IMR-90 (cell line): ENCODE measurements around the gene PTGES2. TPM values are rescaled to one million over a fixed set of nuclear protein-coding genes. Genes with fewer than 3 reads are reported as not detected.

Experiments used
- ATAC-seq: fragments of 200-7000 bp; cut with Tn5 transposase; 2 replicates; pipeline ENCODE4 v1.9.1; 2020; ENCODE audit warnings: low read depth, mild to moderate bottlenecking, moderate library complexity
- BruUV-seq: library from RNA; stranded (reverse); fragments of 400-500 nt; replicated peaks from 2 replicates; lab custom pipeline; 2021; lab: Mats Ljungman, UMichigan
- CTCF ChIA-PET: fragments of 300-600 bp; formaldehyde crosslinking; extraction: SDS; loops from one replicate; lab custom pipeline; 2021; ENCODE audit warnings: antibody characterized with exemption; lab: Yijun Ruan, JAX
- POLR2A ChIA-PET: fragments of 300-600 bp; sonication (Branson Sonifier 250); formaldehyde crosslinking; loops from one replicate; lab custom pipeline; 2022; ENCODE audit warnings: antibody characterized with exemption; ENCODE audit not compliant: unreplicated experiment; lab: Charles Lee
- DNase-seq: peaks from one replicate; pipeline ENCODE4 v3.0.0; 2013
- H2AFZ ChIP-seq: replicated peaks from 2 replicates; pipeline ENCODE3; 2013; ENCODE audit warnings: low read length, mild to moderate bottlenecking; ENCODE audit not compliant: poor library complexity
- H2AK5ac ChIP-seq: 2 replicates; pipeline ENCODE4 v1.6.1; 2013; ENCODE audit warnings: low read depth, low read length, inconsistent platforms
- H2AK9ac ChIP-seq: replicated peaks from 2 replicates; pipeline ENCODE3; 2013; ENCODE audit warnings: mild to moderate bottlenecking, low read depth, low read length, moderate library complexity; ENCODE audit not compliant: poor library complexity
- H2BK120ac ChIP-seq: 2 replicates; pipeline ENCODE4 v1.6.1; 2013; ENCODE audit warnings: low read depth, low read length, inconsistent platforms
- H2BK15ac ChIP-seq: 3 replicates; pipeline ENCODE4 v1.6.1; 2013; ENCODE audit warnings: low read depth, low read length, inconsistent platforms
- H2BK20ac ChIP-seq: 2 replicates; pipeline ENCODE4 v1.6.1; 2013; ENCODE audit warnings: low read depth, mild to moderate bottlenecking, inconsistent platforms, low read length, moderate library complexity
- H2BK5ac ChIP-seq: 2 replicates; pipeline ENCODE4 v1.6.1; 2013; ENCODE audit warnings: mild to moderate bottlenecking, low read depth, low read length, inconsistent platforms; ENCODE audit not compliant: poor library complexity, severe bottlenecking
- H3K14ac ChIP-seq: replicated peaks from 2 replicates; pipeline ENCODE4 v1.6.1; 2013; ENCODE audit warnings: low read depth, low read length, inconsistent platforms
- H3K18ac ChIP-seq: 2 replicates; pipeline ENCODE4 v1.6.1; 2013; ENCODE audit warnings: low read depth, low read length, control low read depth
- H3K23ac ChIP-seq: 2 replicates; pipeline ENCODE4 v1.6.1; 2013; ENCODE audit warnings: low read depth, low read length, inconsistent platforms
- H3K27ac ChIP-seq: 2 replicates; pipeline ENCODE4 v1.5.1; 2013; ENCODE audit warnings: mild to moderate bottlenecking, control low read depth, low read length; ENCODE audit not compliant: insufficient read depth
- H3K27me3 ChIP-seq: 2 replicates; pipeline ENCODE4 v1.6.1; 2013; ENCODE audit warnings: low read length; ENCODE audit not compliant: control insufficient read depth, insufficient read depth
- H3K36me3 ChIP-seq: 2 replicates; pipeline ENCODE4 v1.6.1; 2013; ENCODE audit warnings: low read length, mixed read lengths; ENCODE audit not compliant: control insufficient read depth, insufficient read depth
- H3K4ac ChIP-seq: 2 replicates; pipeline ENCODE4 v1.6.1; 2013; ENCODE audit warnings: low read depth, low read length, inconsistent platforms
- H3K4me1 ChIP-seq: 2 replicates; pipeline ENCODE4 v1.6.1; 2013; ENCODE audit warnings: low read length, mixed read lengths; ENCODE audit not compliant: control insufficient read depth, insufficient read depth
- H3K4me2 ChIP-seq: 2 replicates; pipeline ENCODE4 v1.6.1; 2013; ENCODE audit warnings: low read depth, mild to moderate bottlenecking, control low read depth, low read length, moderate library complexity
- H3K4me3 ChIP-seq: 2 replicates; pipeline ENCODE4 v1.5.1; 2013; ENCODE audit warnings: low read depth, mild to moderate bottlenecking, control low read depth, low read length, moderate library complexity; ENCODE audit not compliant: insufficient read depth
- H3K56ac ChIP-seq: 2 replicates; pipeline ENCODE4 v1.6.1; 2013; ENCODE audit warnings: low read length, inconsistent platforms; ENCODE audit not compliant: insufficient read depth; ENCODE audit errors: extremely low read depth
- H3K79me1 ChIP-seq, 2 experiments: 2 replicates each; pipeline ENCODE4 v1.6.1; 2013; ENCODE audit warnings: low read length in 2 of 2, inconsistent platforms in 1 of 2, low read depth in 1 of 2
- H3K9ac ChIP-seq: 2 replicates; pipeline ENCODE4 v1.6.1; 2013; ENCODE audit warnings: low read depth, low read length, control low read depth
- H3K9me1 ChIP-seq: 2 replicates; pipeline ENCODE4 v1.6.1; 2013; ENCODE audit warnings: low read length, inconsistent platforms; ENCODE audit not compliant: insufficient read depth
- H3K9me3 ChIP-seq: 2 replicates; pipeline ENCODE4 v1.6.1; 2013; ENCODE audit warnings: low read length; ENCODE audit not compliant: control insufficient read depth, insufficient read depth
- H4K20me1 ChIP-seq: 2 replicates; pipeline ENCODE4 v1.6.1; 2013; ENCODE audit warnings: low read length, inconsistent platforms; ENCODE audit not compliant: insufficient read depth
- H4K5ac ChIP-seq: 2 replicates; pipeline ENCODE4 v1.6.1; 2013; ENCODE audit warnings: mild to moderate bottlenecking, low read depth, low read length, control low read depth
- H4K8ac ChIP-seq, 2 experiments: 2 replicates each; pipeline ENCODE4 v1.6.1; 2013; ENCODE audit warnings: low read depth in 2 of 2, low read length in 2 of 2, control low read depth in 1 of 2, inconsistent platforms in 1 of 2
- H4K91ac ChIP-seq: 2 replicates; pipeline ENCODE4 v1.6.1; 2013; ENCODE audit warnings: low read depth, low read length, inconsistent platforms; ENCODE audit not compliant: insufficient read depth
- CHD1 ChIP-seq: IDR thresholded peaks from 2 replicates; pipeline ENCODE4 v1.6.1; 2012; ENCODE audit warnings: low read depth, low read length, improper control_type of control experiment
- MAZ ChIP-seq: IDR thresholded peaks from 2 replicates; pipeline ENCODE4 v1.6.1; 2012; ENCODE audit warnings: low read depth, mild to moderate bottlenecking, low read length, improper control_type of control experiment, moderate library complexity, borderline replicate concordance
- WGBS, 2 experiments: methylation state at CpG; one replicate each; pipeline versions ENCODE4 v1.1.5 to v1.1.7; 2013; ENCODE audit warnings: missing lambda C conversion rate in 2 of 2; ENCODE audit not compliant: insufficient read length in 1 of 2; ENCODE audit errors: extremely low coverage in 2 of 2; 5-methylcytosine and 5-hydroxymethylcytosine counted together
- dilution Hi-C: fragments of 300-500 bp; cut with HindIII; formaldehyde crosslinking; loops from one replicate; pipeline ENCODE4 v1.14.3; 2018; ENCODE audit warnings: low sequenced_read_pairs; ENCODE audit not compliant: unreplicated experiment
- in situ Hi-C: fragments of 300-500 bp; cut with MboI; formaldehyde crosslinking; loops from 3 replicates; pipeline ENCODE4 v1.14.3; 2019; ENCODE audit warnings: low sequenced_read_pairs, inconsistent platforms, mixed read lengths
- intact Hi-C: fragments of 100-400 bp; cut with micrococcal nuclease; formaldehyde crosslinking; loops from 2 replicates; pipeline ENCODE4 v1.10.0; 2022
- polyA plus RNA-seq, 3 experiments: library from polyadenylated mRNA; depleted of rRNA; stranded (reverse); fragments of >200 nt; gene quantifications; 2 replicates each; pipeline ENCODE4 v1.2.3, GENCODE V29; 2012; ENCODE audit warnings: low replicate concordance in 1 of 3
- total RNA-seq: library from RNA; depleted of rRNA; stranded (reverse); fragments of >200 nt; gene quantifications from 2 replicates; pipeline ENCODE4 v1.2.3, GENCODE V29; 2012
- TF ChIP-seq, protein P1 (sequence below): fragments of 150-350 bp; IDR thresholded peaks from 2 replicates; pipeline ENCODE4 v1.6.1; 2017; ENCODE audit warnings: mild to moderate bottlenecking, antibody characterized with exemption, low read length, low read depth

The PTGES2 gene
- total and polyA plus RNA-seq, 2 of the 4 experiments (the other 2 are of a cell fraction) = 100 to 107 TPM

DNA sequence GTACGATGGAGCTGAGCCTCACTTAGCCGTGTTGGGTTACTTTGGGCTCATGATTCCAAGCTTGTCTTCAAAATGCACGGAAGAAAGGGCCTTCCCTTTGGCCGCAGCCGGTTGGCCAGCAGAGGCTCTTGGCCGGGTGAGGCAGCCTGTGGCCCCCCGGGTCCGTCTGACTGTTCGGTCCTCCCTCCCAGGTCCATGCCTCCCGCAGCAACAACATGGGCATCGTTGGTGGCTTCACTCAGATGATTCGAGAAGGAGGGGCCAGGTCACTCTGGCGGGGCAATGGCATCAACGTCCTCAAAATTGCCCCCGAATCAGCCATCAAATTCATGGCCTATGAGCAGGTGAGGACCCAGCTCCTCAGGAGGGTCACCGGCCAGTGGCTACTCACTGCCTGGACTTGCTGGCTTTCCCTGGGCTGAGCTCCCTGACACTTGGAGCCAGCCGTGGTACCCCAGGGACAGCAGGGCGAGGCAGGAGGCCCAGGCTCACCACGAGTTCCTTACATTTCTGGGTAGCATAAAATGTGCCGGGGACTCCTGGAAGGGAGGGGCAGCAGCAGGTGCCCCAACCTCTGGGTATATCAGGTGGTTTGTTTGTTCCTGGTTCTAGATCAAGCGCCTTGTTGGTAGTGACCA, 21.9 kb downstream of the PTGES2 start:
- Histone ChIP-seq H4K20me1 (peaks cover 30% of the 10 kb centered on the region), H2AK5ac (no peak overlapping the region), H3K9me3 (no peaks in the 10 kb centered on the region), H2BK20ac (no peak overlapping the region), H3K36me3 (peaks cover 71% of the 10 kb centered on the region), H2BK120ac (no peak overlapping the region), H3K18ac (no peak overlapping the region), H4K8ac (no peak overlapping the region), H3K79me1 (peaks cover 12 to 56% of the 10 kb centered on the region in 2 experiments), H3K9ac (no peak overlapping the region), H3K56ac (no peak overlapping the region), H3K4me1 (peaks cover 2% of the 10 kb centered on the region; the same call in 1 of the 2 replicates), H4K91ac (no peak overlapping the region), H3K27ac (no peak overlapping the region), H3K9me1 (peaks cover 5% of the 10 kb centered on the region; the same call in 1 of the 2 replicates), H3K4ac (no peak overlapping the region), H3K4me2 (no peak overlapping the region), H3K23ac (no peak overlapping the region), H3K4me3 (no peak overlapping the region), H4K5ac (no peak overlapping the region), H2AFZ (no peak overlapping the region), H2BK5ac (no peak overlapping the region), H3K14ac (no peak overlapping the region), H2BK15ac (no peak overlapping the region), H3K27me3 (no peaks in the 10 kb centered on the region), H2AK9ac (no peak overlapping the region)
- in situ Hi-C loops = no loop called here
- ATAC-seq = no peak
- BruUV-seq = no TSS peak
- dilution Hi-C loops = no loop called here
- WGBS, 2 experiments = 92% methylated on average over 14 of the region's 21 CpGs; no CpG with 5 or more reads in 1 of the 2 experiments
- no peak for DNase-seq
- intact Hi-C loops = no loop called here
- ChIA-PET CTCF (no interaction called here), POLR2A (no interaction called here)
- TF ChIP-seq CHD1 (no peak), MAZ (no peak)
- TF ChIP-seq, protein P1, sequence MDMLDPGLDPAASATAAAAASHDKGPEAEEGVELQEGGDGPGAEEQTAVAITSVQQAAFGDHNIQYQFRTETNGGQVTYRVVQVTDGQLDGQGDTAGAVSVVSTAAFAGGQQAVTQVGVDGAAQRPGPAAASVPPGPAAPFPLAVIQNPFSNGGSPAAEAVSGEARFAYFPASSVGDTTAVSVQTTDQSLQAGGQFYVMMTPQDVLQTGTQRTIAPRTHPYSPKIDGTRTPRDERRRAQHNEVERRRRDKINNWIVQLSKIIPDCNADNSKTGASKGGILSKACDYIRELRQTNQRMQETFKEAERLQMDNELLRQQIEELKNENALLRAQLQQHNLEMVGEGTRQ = no peak
